Caco-2 (cell line): Measurements from ENCODE around the gene USH2A. TPM values are rescaled to one million over a fixed set of nuclear protein-coding genes. Genes with fewer than 3 reads are reported as not detected.
A peak's percentile ranks its signal among the peaks of the same experiment; 100 is the strongest.

Experiments used
- BruUV-seq: library from RNA; stranded (reverse); fragments of 400-500 nt; replicated peaks from 2 replicates; lab custom pipeline; 2021; lab: Mats Ljungman, UMichigan
- CTCF ChIA-PET: fragments of 300-600 bp; sonication (Branson Sonifier 250); formaldehyde crosslinking; loops from one replicate; lab custom pipeline; 2022; ENCODE audit warnings: antibody characterized with exemption; lab: Charles Lee
- POLR2A ChIA-PET: fragments of 300-600 bp; sonication (Branson Sonifier 250); formaldehyde crosslinking; loops from one replicate; lab custom pipeline; 2022; ENCODE audit warnings: antibody characterized with exemption; lab: Charles Lee
- DNase-seq, 2 experiments: peaks; one replicate each; pipeline versions ENCODE4 v3.0.0 to v3.0.0-alpha.2; 2020 to 2022
- H3K27me3 ChIP-seq: replicated peaks from 2 replicates; pipeline ENCODE4 v1.6.0; 2011; ENCODE audit warnings: low read length; ENCODE audit not compliant: control insufficient read depth, insufficient read depth
- H3K36me3 ChIP-seq: 2 replicates; pipeline ENCODE4 v1.5.1; 2011; ENCODE audit warnings: low read length; ENCODE audit not compliant: control insufficient read depth, insufficient read depth
- H3K4me1 ChIP-seq: fragments of 250-450 bp; sonication (Bioruptor Pico); 2 replicates; pipeline ENCODE4 v1.5.1; 2020; ENCODE audit warnings: mild to moderate bottlenecking
- H3K4me3 ChIP-seq: 2 replicates; pipeline ENCODE4 v1.5.1; 2011; ENCODE audit warnings: low read depth, mild to moderate bottlenecking, control low read depth, low read length
- H3K9me3 ChIP-seq: fragments of 250-450 bp; sonication (Bioruptor Pico); 2 replicates; pipeline ENCODE4 v1.5.1; 2020; ENCODE audit warnings: mild to moderate bottlenecking, moderate library complexity
- H3K27ac Mint-ChIP-seq: one replicate; pipeline ENCODE4 v1.8.0; 2022; ENCODE audit warnings: mixed read lengths; ENCODE audit not compliant: unreplicated experiment
- H3K27me3 Mint-ChIP-seq: one replicate; pipeline ENCODE4 v1.8.0; 2022; ENCODE audit warnings: mixed read lengths; ENCODE audit not compliant: insufficient read depth, unreplicated experiment
- H3K36me3 Mint-ChIP-seq: one replicate; pipeline ENCODE4 v1.8.0; 2022; ENCODE audit warnings: mild to moderate bottlenecking, mixed read lengths; ENCODE audit not compliant: insufficient read depth, unreplicated experiment
- H3K4me1 Mint-ChIP-seq: one replicate; pipeline ENCODE4 v1.8.0; 2022; ENCODE audit warnings: low read depth, mixed read lengths; ENCODE audit not compliant: unreplicated experiment
- H3K4me3 Mint-ChIP-seq: one replicate; pipeline ENCODE4 v1.8.0; 2022; ENCODE audit warnings: mild to moderate bottlenecking, moderate library complexity, mixed read lengths; ENCODE audit not compliant: unreplicated experiment
- H3K9me3 Mint-ChIP-seq: one replicate; pipeline ENCODE4 v1.8.0; 2022; ENCODE audit warnings: mixed read lengths; ENCODE audit not compliant: unreplicated experiment
- intact Hi-C: fragments of 100-400 bp; cut with micrococcal nuclease; formaldehyde crosslinking; loops from one replicate; pipeline ENCODE4 v1.10.0; 2022; ENCODE audit not compliant: unreplicated experiment
- total RNA-seq: library from RNA; stranded (reverse); gene quantifications from 2 replicates; pipeline ENCODE4 v1.2.3, GENCODE V29; 2022
- TF ChIP-seq, protein P1 (sequence below), 2 experiments: fragments of 200-600 bp in 1 of 2; IDR thresholded peaks; 1 replicate in 1 of 2; 2 replicates in 1 of 2; pipeline versions ENCODE4 v1.5.1 to v1.8.0; 2011 to 2022; ENCODE audit warnings: antibody characterized with exemption in 1 of 2, control low read depth in 1 of 2, inconsistent platforms in 1 of 2, low read depth in 1 of 2, low read length in 1 of 2, mild to moderate bottlenecking in 1 of 2, moderate library complexity in 1 of 2; ENCODE audit not compliant: insufficient read depth in 1 of 2, severe bottlenecking in 1 of 2, unreplicated experiment in 1 of 2

The USH2A gene
- total RNA-seq, 1 experiment from 2014 or later: 0.11 TPM

DNA sequence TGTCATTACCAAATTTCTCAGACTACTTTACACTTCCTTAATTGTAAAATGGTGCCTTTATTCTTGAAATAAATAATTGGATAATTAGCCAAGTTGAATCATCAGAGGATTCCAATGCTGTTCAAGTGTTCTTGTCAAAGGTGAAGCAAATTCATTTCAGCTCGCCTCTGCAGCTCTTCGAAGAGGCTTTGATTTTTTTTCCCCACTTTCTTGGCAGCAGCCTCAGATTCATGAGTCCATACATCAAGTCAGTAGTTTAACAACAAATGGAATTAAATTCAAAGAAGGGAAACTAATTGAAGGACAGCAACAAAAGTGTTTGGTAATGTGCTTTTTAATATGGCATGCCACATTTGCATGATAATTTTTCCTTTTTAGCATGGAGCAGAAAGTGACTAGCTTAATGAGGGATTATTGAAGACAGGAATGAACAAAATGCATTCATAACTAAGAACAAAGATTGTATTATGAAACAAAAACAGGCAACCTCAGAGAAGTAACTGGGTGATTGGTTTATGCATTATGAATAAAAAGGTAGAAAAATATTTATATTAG, 239.0 kb downstream of the USH2A start:
- Histone ChIP-seq H3K36me3 (no peaks in the 10 kb centered on the region), H3K27me3 (no peaks in the 10 kb centered on the region), H3K9me3 (no peaks in the 10 kb centered on the region), H3K4me3 (no peak overlapping the region), H3K4me1 (peaks cover 17% of the 10 kb centered on the region)
- Mint-ChIP-seq H3K9me3 (no peaks in the 10 kb centered on the region), H3K36me3 (no peaks in the 10 kb centered on the region), H3K27me3 (peaks cover 3% of the 10 kb centered on the region), H3K4me1 (peaks cover 8% of the 10 kb centered on the region), H3K27ac (no peak overlapping the region), H3K4me3 (no peak overlapping the region)
- CTCF ChIA-PET: no interaction called here
- TF ChIP-seq, protein P1, sequence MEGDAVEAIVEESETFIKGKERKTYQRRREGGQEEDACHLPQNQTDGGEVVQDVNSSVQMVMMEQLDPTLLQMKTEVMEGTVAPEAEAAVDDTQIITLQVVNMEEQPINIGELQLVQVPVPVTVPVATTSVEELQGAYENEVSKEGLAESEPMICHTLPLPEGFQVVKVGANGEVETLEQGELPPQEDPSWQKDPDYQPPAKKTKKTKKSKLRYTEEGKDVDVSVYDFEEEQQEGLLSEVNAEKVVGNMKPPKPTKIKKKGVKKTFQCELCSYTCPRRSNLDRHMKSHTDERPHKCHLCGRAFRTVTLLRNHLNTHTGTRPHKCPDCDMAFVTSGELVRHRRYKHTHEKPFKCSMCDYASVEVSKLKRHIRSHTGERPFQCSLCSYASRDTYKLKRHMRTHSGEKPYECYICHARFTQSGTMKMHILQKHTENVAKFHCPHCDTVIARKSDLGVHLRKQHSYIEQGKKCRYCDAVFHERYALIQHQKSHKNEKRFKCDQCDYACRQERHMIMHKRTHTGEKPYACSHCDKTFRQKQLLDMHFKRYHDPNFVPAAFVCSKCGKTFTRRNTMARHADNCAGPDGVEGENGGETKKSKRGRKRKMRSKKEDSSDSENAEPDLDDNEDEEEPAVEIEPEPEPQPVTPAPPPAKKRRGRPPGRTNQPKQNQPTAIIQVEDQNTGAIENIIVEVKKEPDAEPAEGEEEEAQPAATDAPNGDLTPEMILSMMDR (IDR thresholded peaks at IDR 0.05; ENCODE audit: insufficient read depth in 1 of 2, low read depth in 1 of 2, low read length in 1 of 2, severe bottlenecking in 1 of 2, unreplicated experiment in 1 of 2): no peak
- no peak for DNase-seq
- intact Hi-C loops: no loop called here
- POLR2A ChIA-PET: no interaction called here
- BruUV-seq: no TSS peak

DNA sequence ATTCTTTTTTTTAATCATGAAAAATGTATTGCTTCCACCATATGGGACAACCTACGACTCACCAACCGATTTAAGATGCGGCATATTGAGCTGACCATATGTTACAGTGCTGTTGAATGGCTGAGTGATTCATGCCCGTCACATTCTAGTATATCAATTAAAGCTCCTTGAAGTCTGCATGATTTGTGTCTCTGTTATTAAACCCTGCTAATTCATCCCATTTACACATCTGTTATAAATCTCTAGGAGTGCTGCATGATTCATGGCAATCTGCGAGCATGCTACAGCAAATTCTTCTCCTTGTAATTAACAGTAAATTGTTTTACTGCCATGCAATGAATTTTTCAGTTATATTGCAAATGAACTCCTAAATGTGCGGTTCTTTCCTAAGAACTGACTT, 239.8 kb downstream of the USH2A start:
- no peak overlapping the region for H3K4me3 ChIP-seq
- Mint-ChIP-seq H3K27ac (no peak overlapping the region), H3K27me3 (peaks cover 3% of the 10 kb centered on the region), H3K9me3 (no peaks in the 10 kb centered on the region), H3K4me1 (peaks cover 8% of the 10 kb centered on the region), H3K36me3 (no peaks in the 10 kb centered on the region), H3K4me3 (no peak overlapping the region)
- POLR2A ChIA-PET: no interaction called here
- no peaks in the 10 kb centered on the region for H3K36me3 ChIP-seq
- TF ChIP-seq, protein P1 (IDR thresholded peaks at IDR 0.05; ENCODE audit: insufficient read depth in 1 of 2, low read depth in 1 of 2, low read length in 1 of 2, severe bottlenecking in 1 of 2, unreplicated experiment in 1 of 2): no peak
- peaks cover 17% of the 10 kb centered on the region for H3K4me1 ChIP-seq
- no peaks in the 10 kb centered on the region for H3K9me3 ChIP-seq
- no TSS peak for BruUV-seq
- CTCF ChIA-PET: interaction anchor here (1.9 kb wide), 1 partner anchor 38 kb away, joined by 6 read pairs; no protein-coding TSS in a partner anchor
- no peak for DNase-seq
- intact Hi-C loops: no loop called here
- no peaks in the 10 kb centered on the region for H3K27me3 ChIP-seq

DNA sequence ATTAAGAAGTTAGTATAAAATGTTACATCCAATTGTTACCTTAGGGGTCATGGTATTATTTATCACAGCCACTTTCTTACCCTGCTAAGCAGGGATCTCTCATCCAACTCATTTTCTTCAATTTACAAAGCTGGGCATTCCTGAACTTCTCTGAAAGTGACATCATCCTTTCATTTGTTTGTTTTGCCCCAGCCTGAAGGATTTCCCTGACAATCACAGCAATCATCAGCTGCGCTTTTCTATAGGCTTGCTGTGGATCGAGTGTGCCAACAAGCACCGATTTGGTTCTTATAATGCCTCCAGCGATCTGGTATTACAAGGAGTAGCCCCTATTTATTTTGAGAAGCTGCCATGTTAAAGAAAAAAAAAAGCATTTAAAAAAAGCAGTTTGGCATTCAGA, 240.2 kb downstream of the USH2A start:
- H3K27me3 Mint-ChIP-seq: peaks cover 3% of the 10 kb centered on the region
- Histone ChIP-seq H3K4me1 (peaks cover 17% of the 10 kb centered on the region), H3K4me3 (no peak overlapping the region), H3K27me3 (no peaks in the 10 kb centered on the region), H3K9me3 (no peaks in the 10 kb centered on the region), H3K36me3 (no peaks in the 10 kb centered on the region)
- H3K4me3 Mint-ChIP-seq: no peak overlapping the region
- H3K27ac Mint-ChIP-seq: no peak overlapping the region
- TF ChIP-seq, protein P1 (IDR thresholded peaks at IDR 0.05; ENCODE audit: insufficient read depth in 1 of 2, low read depth in 1 of 2, low read length in 1 of 2, severe bottlenecking in 1 of 2, unreplicated experiment in 1 of 2): no peak
- peaks cover 8% of the 10 kb centered on the region for H3K4me1 Mint-ChIP-seq
- H3K36me3 Mint-ChIP-seq: no peaks in the 10 kb centered on the region
- H3K9me3 Mint-ChIP-seq: no peaks in the 10 kb centered on the region
- CTCF ChIA-PET: interaction anchor here (1.9 kb wide), 1 partner anchor 38 kb away, joined by 6 read pairs; no protein-coding TSS in a partner anchor
- POLR2A ChIA-PET: no interaction called here
- BruUV-seq: no TSS peak
- peak in 1 of 2 experiments; percentile 17 for DNase-seq
- intact Hi-C loops: no loop called here
